Activated CD8-positive, alpha-beta T cell treated with anti-CD3 and anti-CD28 coated beads, Interleukin-2, amount 10 ng/mL, durations not matched to agents 7 days and 5 days (primary cell): ENCODE measurements around the gene PAQR4. TPM values are rescaled to one million over a fixed set of nuclear protein-coding genes. Genes with fewer than 3 reads are reported as not detected.
A peak's percentile ranks its signal among the peaks of the same experiment; 100 is the strongest.

Experiments
- ATAC-seq: fragments of 150-1000 bp; cut with Tn5 transposase; one replicate; pipeline ENCODE4 v1.10.0; 2021; ENCODE audit warnings: moderate library complexity
- CTCF ChIA-PET: fragments of 350-600 bp; sonication (Branson Sonifier 250); formaldehyde crosslinking; loops from one replicate; lab custom pipeline; 2021; ENCODE audit warnings: antibody characterized with exemption; lab: Charles Lee
- POLR2A ChIA-PET: fragments of 350-600 bp; sonication (Branson Sonifier 250); formaldehyde crosslinking; loops from one replicate; lab custom pipeline; 2021; ENCODE audit warnings: antibody characterized with exemption; lab: Charles Lee
- DNase-seq: peaks from one replicate; pipeline ENCODE4 v3.0.0-alpha.2; 2020
- H3K27ac Mint-ChIP-seq: one replicate; pipeline ENCODE4 v1.8.0; 2021; ENCODE audit warnings: mild to moderate bottlenecking, mixed read lengths
- H3K27me3 Mint-ChIP-seq: one replicate; pipeline ENCODE4 v1.8.0; 2021; ENCODE audit warnings: low read depth, mixed read lengths
- H3K36me3 Mint-ChIP-seq: one replicate; pipeline ENCODE4 v1.8.0; 2021; ENCODE audit warnings: low read depth, mixed read lengths
- H3K4me1 Mint-ChIP-seq: one replicate; pipeline ENCODE4 v1.8.0; 2021; ENCODE audit warnings: low read depth, mixed read lengths
- H3K4me3 Mint-ChIP-seq: one replicate; pipeline ENCODE4 v1.8.0; 2021; ENCODE audit warnings: mild to moderate bottlenecking, mixed read lengths
- H3K9me3 Mint-ChIP-seq: one replicate; pipeline ENCODE4 v1.8.0; 2022; ENCODE audit warnings: mixed read lengths; ENCODE audit not compliant: insufficient read depth
- total RNA-seq, 2 experiments: library from RNA; stranded (reverse); gene quantifications; one replicate each; pipeline ENCODE4 v1.2.3, GENCODE V29; 2021

PAQR4 gene
- total RNA-seq, 2 experiments from 2014 or later = 53.6 to 57.7 TPM

- CTCF ChIA-PET = interaction anchor here (1.2 to 7.2 kb wide), 5 partner anchors 11 to 38 kb away, joined by 3 to 105 read pairs (median 14); no protein-coding TSS in a partner anchor
- Mint-ChIP-seq H3K4me1 (peaks cover 48% of the 10 kb centered on the region), H3K36me3 (peaks cover 7% of the 10 kb centered on the region), H3K4me3 (peak within 1 kb of the TSS; percentile 85), H3K27me3 (peaks cover 13% of the 10 kb centered on the region), H3K9me3 (no peaks in the 10 kb centered on the region), H3K27ac (peak within 1 kb of the TSS; percentile 94)
- POLR2A ChIA-PET = interaction anchor here (0.8 to 4.8 kb wide), 4 partner anchors 10 to 40 kb away, joined by 4 to 20 read pairs (median 4); partner anchors contain the start of gene PKMYT1
- ATAC-seq = peak; percentile 45
- peak; percentile 78 for DNase-seq
Measured at GRCh38 chr16:3020247-3020603, 51.1 kb downstream of the PAQR4 start, which contains the start of gene TNFRSF12A. TSS of gene TNFRSF12A (plus strand) at chr16:3020368. CDS start at chr16:3020398, 30 bp downstream.

GRCh38 chr16:3020604-3021448 lies 51.7 kb downstream of the PAQR4 start:
- peak; percentile 52 for DNase-seq
- peak; percentile 10 for ATAC-seq
- H3K4me3 Mint-ChIP-seq = peak overlapping the region; percentile 85
- ChIA-PET CTCF (interaction anchor here (1.0 to 7.2 kb wide), 7 partner anchors 11 to 109 kb away, joined by 3 to 105 read pairs (median 7); partner anchors contain the start of gene PAQR4), POLR2A (interaction anchor here (0.8 to 4.8 kb wide), 3 partner anchors 10 to 41 kb away, joined by 4 to 20 read pairs (median 4); partner anchors contain the start of gene PKMYT1)
- H3K27ac Mint-ChIP-seq = peak overlapping the region; percentile 94
- H3K4me1 Mint-ChIP-seq = peaks cover 53% of the 10 kb centered on the region
- H3K36me3 Mint-ChIP-seq = peaks cover 11% of the 10 kb centered on the region
- no peaks in the 10 kb centered on the region for H3K9me3 Mint-ChIP-seq
- H3K27me3 Mint-ChIP-seq = peaks cover 13% of the 10 kb centered on the region

GRCh38 chr16:3021449-3022207 lies 52.5 kb downstream of the PAQR4 start:
- H3K9me3 Mint-ChIP-seq = no peaks in the 10 kb centered on the region
- H3K27me3 Mint-ChIP-seq = peaks cover 11% of the 10 kb centered on the region
- DNase-seq = peak; percentile 81
- peak overlapping the region; percentile 94 for H3K27ac Mint-ChIP-seq
- CTCF ChIA-PET = interaction anchor here (1.0 to 7.2 kb wide), 8 partner anchors 10 to 108 kb away, joined by 3 to 105 read pairs (median 6); partner anchors contain the start of gene PAQR4
- peak overlapping the region; percentile 85 for H3K4me3 Mint-ChIP-seq
- peak; percentile 24 for ATAC-seq
- peaks cover 53% of the 10 kb centered on the region for H3K4me1 Mint-ChIP-seq
- POLR2A ChIA-PET = interaction anchor here (0.7 to 4.8 kb wide), 3 partner anchors 12 to 42 kb away, joined by 3 to 20 read pairs (median 4); partner anchors contain the start of gene PKMYT1
- peaks cover 19% of the 10 kb centered on the region for H3K36me3 Mint-ChIP-seq

GRCh38 chr16:3022208-3022683 lies 53.1 kb downstream of the PAQR4 start:
- POLR2A ChIA-PET = interaction anchor here (0.7 to 4.8 kb wide), 3 partner anchors 11 to 43 kb away, joined by 3 to 20 read pairs (median 3); partner anchors contain the start of gene IL32
- H3K4me1 Mint-ChIP-seq = peaks cover 53% of the 10 kb centered on the region
- peaks cover 25% of the 10 kb centered on the region for H3K36me3 Mint-ChIP-seq
- CTCF ChIA-PET = interaction anchor here (0.9 to 7.2 kb wide), 6 partner anchors 9 to 75 kb away, joined by 3 to 105 read pairs (median 6); partner anchors contain the start of gene PAQR4
- DNase-seq (peak; percentile 83), ATAC-seq (no peak)
- H3K4me3 Mint-ChIP-seq = peak overlapping the region; percentile 85
- no peaks in the 10 kb centered on the region for H3K9me3 Mint-ChIP-seq
- H3K27ac Mint-ChIP-seq = peak overlapping the region; percentile 94
- peaks cover 7% of the 10 kb centered on the region for H3K27me3 Mint-ChIP-seq

GRCh38 chr16:3022684-3023414 lies 53.7 kb downstream of the PAQR4 start:
- Mint-ChIP-seq H3K36me3 (peaks cover 25% of the 10 kb centered on the region), H3K27me3 (peaks cover 6% of the 10 kb centered on the region), H3K4me3 (peak overlapping the region; percentile 85), H3K4me1 (peaks cover 56% of the 10 kb centered on the region), H3K9me3 (no peaks in the 10 kb centered on the region), H3K27ac (peak overlapping the region; percentile 94)
- ATAC-seq (no peak), DNase-seq (peak; percentile 46)
- ChIA-PET POLR2A (interaction anchor here (1.3 to 4.8 kb wide), 2 partner anchors 11 to 42 kb away, joined by 3 to 20 read pairs; partner anchors contain the start of gene IL32), CTCF (interaction anchor here (0.8 to 7.2 kb wide), 10 partner anchors 9 to 136 kb away, joined by 3 to 105 read pairs (median 6); partner anchors contain the start of gene PAQR4)

Other genes with a start within 250 kb of the PAQR4 start
- gene PRSS27, start 249.1 kb upstream of the PAQR4 start, total RNA-seq = 1 to 10 TPM in 1 of 2 experiments, under 1 TPM in 1; 0.70 to 1.0 TPM
- gene SRRM2, start 216.7 kb upstream of the PAQR4 start, total RNA-seq = 100 to 1,000 TPM; 501 to 511 TPM
- gene ELOB, start 192.1 kb upstream of the PAQR4 start, total RNA-seq = 100 to 1,000 TPM; 163 to 182 TPM
- gene PRSS33, start 181.8 kb upstream of the PAQR4 start, total RNA-seq = not detected
- not detected for gene PRSS41, start 170.9 kb upstream of the PAQR4 start, total RNA-seq
- gene PRSS21, start 152.1 kb upstream of the PAQR4 start, total RNA-seq = 1 to 10 TPM; 5.2 to 6.0 TPM
- 1 to 10 TPM; 2.9 to 3.7 TPM for gene ZG16B, start 139.0 kb upstream of the PAQR4 start, total RNA-seq
- gene PRSS22, start 111.2 kb upstream of the PAQR4 start, total RNA-seq = not detected
- 10 to 100 TPM; 22.5 to 22.8 TPM for gene FLYWCH2, start 86.1 kb upstream of the PAQR4 start, total RNA-seq
- 10 to 100 TPM; 44.6 to 48.9 TPM for gene FLYWCH1, start 57.4 kb upstream of the PAQR4 start, total RNA-seq
- gene KREMEN2, start 5.1 kb upstream of the PAQR4 start, total RNA-seq = under 1 TPM in 1 of 2 experiments, not detected in 1; 0.18 TPM
- 100 to 1,000 TPM; 144 to 160 TPM for gene PKMYT1, start 11.1 kb downstream of the PAQR4 start, total RNA-seq
- gene CLDN9, start 43.6 kb downstream of the PAQR4 start, total RNA-seq = under 1 TPM in 1 of 2 experiments, not detected in 1; 0.16 TPM
- not detected for gene CLDN6, start 48.8 kb downstream of the PAQR4 start, total RNA-seq
- 1 to 10 TPM; 4.2 to 4.7 TPM for gene TNFRSF12A, start 51.0 kb downstream of the PAQR4 start, total RNA-seq
- 10 to 100 TPM; 41.0 to 41.7 TPM for gene HCFC1R1, start 54.6 kb downstream of the PAQR4 start, total RNA-seq
- 10 to 100 TPM; 57.4 to 57.9 TPM for gene THOC6, start 54.7 kb downstream of the PAQR4 start, total RNA-seq
- under 1 TPM; 0.84 to 0.94 TPM for gene BICDL2, start 67.6 kb downstream of the PAQR4 start, total RNA-seq
- gene MMP25, start 77.2 kb downstream of the PAQR4 start, total RNA-seq = 10 to 100 TPM; 58.0 to 66.1 TPM
- 1,000 to 10,000 TPM; 1,836 to 1,884 TPM for gene IL32, start 96.3 kb downstream of the PAQR4 start, total RNA-seq
- gene ZSCAN10, start 129.9 kb downstream of the PAQR4 start, total RNA-seq = under 1 TPM; 0.23 to 0.26 TPM
- not detected for gene ZNF205, start 143.2 kb downstream of the PAQR4 start, total RNA-seq
- gene ZNF213, start 165.7 kb downstream of the PAQR4 start, total RNA-seq = 10 to 100 TPM; 10.8 to 12.1 TPM
- not detected for gene OR1F1, start 218.9 kb downstream of the PAQR4 start, total RNA-seq